ENCODE data around the gene RAB38. TPM values are rescaled to one million over a fixed set of nuclear protein-coding genes. Genes with fewer than 3 reads are reported as not detected.

The RAB38 gene
- total RNA-seq, 1 experiment from 2014 or later, result 7.3 TPM

GRCh38 chr11:88131764-88132470 lies 43.3 kb downstream of the RAB38 start:
- Mint-ChIP-seq H3K4me3 (ENCODE audit: low read depth, unreplicated experiment) (no peak overlapping the region), H3K4me1 (ENCODE audit: low read depth, unreplicated experiment) (peaks cover 8% of the 10 kb centered on the region), H3K27ac (ENCODE audit: unreplicated experiment) (no peak overlapping the region), H3K36me3 (ENCODE audit: insufficient read depth, unreplicated experiment) (no peaks in the 10 kb centered on the region), H3K9me3 (ENCODE audit: low read depth, unreplicated experiment) (no peaks in the 10 kb centered on the region), H3K27me3 (ENCODE audit: unreplicated experiment) (no peaks in the 10 kb centered on the region)
- BruUV-seq (replicated peaks), result no TSS peak
- intact Hi-C loops (cut with micrococcal nuclease; ENCODE audit: unreplicated experiment), result no loop called here
- CTCF ChIA-PET, result no interaction called here
- DNase-seq, result no peak
- TF ChIP-seq CTCF (IDR thresholded peaks at IDR 0.05; ENCODE audit: unreplicated experiment), result no peak

- no peaks in the 10 kb centered on the region for H3K27me3 Mint-ChIP-seq (ENCODE audit: unreplicated experiment)
- no peaks in the 10 kb centered on the region for H3K9me3 Mint-ChIP-seq (ENCODE audit: low read depth, unreplicated experiment)
- intact Hi-C loops (cut with micrococcal nuclease; ENCODE audit: unreplicated experiment), result no loop called here
- no peak for TF ChIP-seq CTCF (IDR thresholded peaks at IDR 0.05; ENCODE audit: unreplicated experiment)
- BruUV-seq (replicated peaks), result no TSS peak
- CTCF ChIA-PET, result no interaction called here
- peaks cover 7% of the 10 kb centered on the region for H3K4me1 Mint-ChIP-seq (ENCODE audit: low read depth, unreplicated experiment)
- no peak for DNase-seq
- H3K4me3 Mint-ChIP-seq (ENCODE audit: low read depth, unreplicated experiment), result no peak overlapping the region
- H3K36me3 Mint-ChIP-seq (ENCODE audit: insufficient read depth, unreplicated experiment), result no peaks in the 10 kb centered on the region
- H3K27ac Mint-ChIP-seq (ENCODE audit: unreplicated experiment), result no peak overlapping the region
These were observed 52.3 kb downstream of the RAB38 start for GRCh38 chr11:88122956-88123355.

GRCh38 chr11:88119561-88119960 lies 55.7 kb downstream of the RAB38 start:
- Mint-ChIP-seq H3K4me1 (ENCODE audit: low read depth, unreplicated experiment) (peaks cover 7% of the 10 kb centered on the region), H3K36me3 (ENCODE audit: insufficient read depth, unreplicated experiment) (no peaks in the 10 kb centered on the region), H3K27ac (ENCODE audit: unreplicated experiment) (no peak overlapping the region), H3K4me3 (ENCODE audit: low read depth, unreplicated experiment) (no peak overlapping the region), H3K9me3 (ENCODE audit: low read depth, unreplicated experiment) (no peaks in the 10 kb centered on the region), H3K27me3 (ENCODE audit: unreplicated experiment) (no peaks in the 10 kb centered on the region)
- DNase-seq, result no peak
- intact Hi-C loops (cut with micrococcal nuclease; ENCODE audit: unreplicated experiment), result no loop called here
- no TSS peak for BruUV-seq (replicated peaks)
- CTCF ChIA-PET, result interaction anchor here (0.7 kb wide), 1 partner anchor 547 kb away, joined by 3 read pairs; no protein-coding TSS in a partner anchor
- no peak for TF ChIP-seq CTCF (IDR thresholded peaks at IDR 0.05; ENCODE audit: unreplicated experiment)

- Mint-ChIP-seq H3K36me3 (ENCODE audit: insufficient read depth, unreplicated experiment) (no peaks in the 10 kb centered on the region), H3K9me3 (ENCODE audit: low read depth, unreplicated experiment) (no peaks in the 10 kb centered on the region), H3K4me3 (ENCODE audit: low read depth, unreplicated experiment) (no peak overlapping the region), H3K27me3 (ENCODE audit: unreplicated experiment) (no peaks in the 10 kb centered on the region), H3K4me1 (ENCODE audit: low read depth, unreplicated experiment) (no peaks in the 10 kb centered on the region), H3K27ac (ENCODE audit: unreplicated experiment) (no peak overlapping the region)
- DNase-seq, result no peak
- CTCF ChIA-PET, result no interaction called here
- BruUV-seq (replicated peaks), result no TSS peak
- no peak for TF ChIP-seq CTCF (IDR thresholded peaks at IDR 0.05; ENCODE audit: unreplicated experiment)
- intact Hi-C loops (cut with micrococcal nuclease; ENCODE audit: unreplicated experiment), result no loop called here
These were observed 57.9 kb downstream of the RAB38 start for GRCh38 chr11:88117281-88117858.

Data from Calu3 (cell line).